ENCODE results near the gene PPP2R5C.
A peak's percentile ranks its signal among the peaks of the same experiment; 100 is the strongest.
"Not testable (repeated sequence)": the region's sequence is repeated elsewhere in the genome, so short reads cannot be mapped to it uniquely, and the experiment has no call there.

PPP2R5C gene

GRCh38 chr14:101966742-101967141 lies 205.2 kb downstream of the PPP2R5C start:
- no peak for DNase-seq (ENCODE audit: low spot score)

- no peak for DNase-seq (ENCODE audit: low spot score)
These were observed 206.7 kb downstream of the PPP2R5C start for GRCh38 chr14:101968186-101968585.

GRCh38 chr14:101969481-101969880 lies 208.0 kb downstream of the PPP2R5C start:
- no peak for DNase-seq (ENCODE audit: low spot score)

- DNase-seq (ENCODE audit: low spot score): no peak
These were observed 209.4 kb downstream of the PPP2R5C start for GRCh38 chr14:101970830-101971400.

GRCh38 chr14:101971458-101971857 lies 209.9 kb downstream of the PPP2R5C start:
- DNase-seq (ENCODE audit: low spot score): not testable (repeated sequence)

GRCh38 chr14:101972126-101972866 lies 210.8 kb downstream of the PPP2R5C start:
- DNase-seq (ENCODE audit: low spot score): peak; percentile 100

GRCh38 chr14:101973356-101973755 lies 211.8 kb downstream of the PPP2R5C start:
- no peak for DNase-seq (ENCODE audit: low spot score)

GRCh38 chr14:101975231-101975630 lies 213.7 kb downstream of the PPP2R5C start:
- DNase-seq (ENCODE audit: low spot score): no peak

All from SW480 (cell line).